T-cell (primary cell): ENCODE measurements around the gene STX8. TPM values are rescaled to one million over a fixed set of nuclear protein-coding genes. Genes with fewer than 3 reads are reported as not detected.
"Not testable (repeated sequence)": the region's sequence is repeated elsewhere in the genome, so short reads cannot be mapped to it uniquely, and the experiment has no call there.

Experiments used
- ATAC-seq, 4 experiments: fragments of 200-7000 bp in 3 of 4; fragments of 150-1000 bp in 1 of 4; cut with Tn5 transposase; replicated peaks in 1 of 4; 1 replicate in 3 of 4; 2 replicates in 1 of 4; pipeline ENCODE4 v1.10.0; 2021; ENCODE audit warnings: moderate library complexity in 3 of 4, mild to moderate bottlenecking in 2 of 4, moderate number of reproducible peaks in 1 of 4
- CTCF ChIA-PET, 2 donors: fragments of 300-600 bp; sonication (Branson Sonifier 250); formaldehyde crosslinking; loops; one replicate each; lab custom pipeline; 2022; ENCODE audit warnings: antibody characterized with exemption in 2 of 2; lab: Charles Lee
- POLR2A ChIA-PET, 2 donors: fragments of 300-600 bp; sonication (Branson Sonifier 250); formaldehyde crosslinking; loops; one replicate each; lab custom pipeline; 2022; ENCODE audit warnings: antibody characterized with exemption in 2 of 2; lab: Charles Lee
- DNase-seq, 35 experiments: peaks; one replicate each; pipeline versions ENCODE4 v3.0.0 to v3.0.0-alpha.2; 2013 to 2023
- H3K27ac ChIP-seq: one replicate; pipeline ENCODE4 v1.5.1; 2013; ENCODE audit warnings: low read length
- H3K27me3 ChIP-seq, 2 experiments: replicated peaks in 1 of 2; 1 replicate in 1 of 2; 2 replicates in 1 of 2; pipeline versions ENCODE4 v1.6.1 to v1.7.0; 2013; ENCODE audit warnings: low read length in 1 of 2, mixed read lengths in 1 of 2; ENCODE audit not compliant: control insufficient read depth in 2 of 2, insufficient read depth in 2 of 2; ENCODE audit errors: extremely low read depth in 1 of 2
- H3K36me3 ChIP-seq, 2 donors: 1 replicate in 1 of 2; 2 replicates in 1 of 2; pipeline versions ENCODE4 v1.6.1 to v1.7.0; 2013; ENCODE audit warnings: low read length in 1 of 2; ENCODE audit not compliant: control insufficient read depth in 2 of 2, insufficient read depth in 1 of 2; ENCODE audit errors: extremely low read depth in 1 of 2
- H3K4me1 ChIP-seq, 2 experiments: 1 replicate in 1 of 2; 2 replicates in 1 of 2; pipeline versions ENCODE4 v1.6.1 to v1.7.0; 2013; ENCODE audit warnings: low read length in 2 of 2, mixed read lengths in 1 of 2; ENCODE audit not compliant: insufficient read depth in 2 of 2, control insufficient read depth in 1 of 2; ENCODE audit errors: extremely low read depth in 1 of 2
- H3K4me3 ChIP-seq, 2 donors: 1 replicate in 1 of 2; 2 replicates in 1 of 2; pipeline versions ENCODE4 v1.5.1 to v1.7.0; 2013; ENCODE audit warnings: mild to moderate bottlenecking in 2 of 2, low read length in 1 of 2, moderate library complexity in 1 of 2; ENCODE audit not compliant: control insufficient read depth in 1 of 2; ENCODE audit errors: extremely low read depth in 1 of 2
- H3K9me3 ChIP-seq: 2 replicates; pipeline ENCODE4 v1.7.0; 2013
- H3K27ac Mint-ChIP-seq, 2 donors: one replicate each; pipeline ENCODE4 v1.8.0; 2020 to 2021; ENCODE audit warnings: mild to moderate bottlenecking in 2 of 2, mixed read lengths in 2 of 2
- H3K27me3 Mint-ChIP-seq, 2 donors: one replicate each; pipeline ENCODE4 v1.8.0; 2021 to 2022; ENCODE audit warnings: mixed read lengths in 2 of 2
- H3K36me3 Mint-ChIP-seq: one replicate; pipeline ENCODE4 v1.8.0; 2021; ENCODE audit warnings: mixed read lengths
- H3K4me1 Mint-ChIP-seq, 3 donors: one replicate each; pipeline ENCODE4 v1.8.0; 2020 to 2022; ENCODE audit warnings: mixed read lengths in 3 of 3, mild to moderate bottlenecking in 1 of 3
- H3K4me3 Mint-ChIP-seq, 3 donors: one replicate each; pipeline ENCODE4 v1.8.0; 2020 to 2022; ENCODE audit warnings: mild to moderate bottlenecking in 3 of 3, mixed read lengths in 3 of 3, moderate library complexity in 3 of 3
- H3K9me3 Mint-ChIP-seq, 3 donors: one replicate each; pipeline ENCODE4 v1.8.0; 2020 to 2022; ENCODE audit warnings: mixed read lengths in 3 of 3
- WGBS: methylation state at CpG from one replicate; pipeline ENCODE4 v1.1.5; 2013; ENCODE audit warnings: missing lambda C conversion rate; ENCODE audit not compliant: insufficient coverage; 5-methylcytosine and 5-hydroxymethylcytosine counted together
- total RNA-seq, 35 experiments: library from RNA in 6 of 35; stranded (reverse) in 6 of 35; fragments of 120-200 nt in 1 of 35; gene quantifications; one replicate each; pipeline versions ENCODE4 v1.2.1 to v1.2.4 and lab custom pipeline; 2013 to 2026

STX8 gene
- total RNA-seq, 5 donors from 2014 or later (not counting 1 experiment from before 2014, with no cell fraction given): 34.1 to 65.2 (median 57.8) TPM

- no peaks in the 10 kb centered on the region for H3K36me3 Mint-ChIP-seq
- ATAC-seq: no peak
- Histone ChIP-seq H3K27ac (no peak overlapping the region), H3K36me3 (no peaks in the 10 kb centered on the region), H3K4me3 (no peak overlapping the region), H3K27me3 (peaks cover 0 to 5% of the 10 kb centered on the region in 2 experiments), H3K4me1 (peaks cover 11 to 15% of the 10 kb centered on the region in 2 experiments), H3K9me3 (no peaks in the 10 kb centered on the region)
- peak overlapping the region in 1 of 2 donors; percentile 34 for H3K27ac Mint-ChIP-seq
- CTCF ChIA-PET: interaction anchor here (0.6 to 1.8 kb wide), 6 partner anchors 10 to 1081 kb away, joined by 3 to 5 read pairs (median 3); no protein-coding TSS in a partner anchor
- peaks cover 0 to 2% of the 10 kb centered on the region in 2 donors for H3K27me3 Mint-ChIP-seq
- no peak for DNase-seq
- 25% methylated on average over 4 of the region's 4 CpGs for WGBS
- POLR2A ChIA-PET: no interaction called here
- H3K9me3 Mint-ChIP-seq: no peaks in the 10 kb centered on the region
- H3K4me1 Mint-ChIP-seq: peaks cover 33 to 34% (median 34%) of the 10 kb centered on the region in 3 donors
- H3K4me3 Mint-ChIP-seq: peak overlapping the region; percentile 94 to 97 (median 95)
Observed at GRCh38 chr17:9577373-9577709, 1.7 kb upstream of the STX8 start.

- Histone ChIP-seq H3K27ac (peak within 1 kb of the TSS; percentile 53), H3K4me3 (peak within 1 kb of the TSS; percentile 87 to 93), H3K4me1 (peaks cover 11 to 15% of the 10 kb centered on the region in 2 experiments), H3K36me3 (no peaks in the 10 kb centered on the region), H3K27me3 (peaks cover 0 to 5% of the 10 kb centered on the region in 2 experiments), H3K9me3 (no peaks in the 10 kb centered on the region)
- H3K27me3 Mint-ChIP-seq: peaks cover 0 to 2% of the 10 kb centered on the region in 2 donors
- WGBS: 6% methylated on average over 26 of the region's 38 CpGs
- ChIA-PET POLR2A (no interaction called here), CTCF (interaction anchor here (0.5 to 1.8 kb wide), 6 partner anchors 10 to 1081 kb away, joined by 3 to 5 read pairs (median 4); no protein-coding TSS in a partner anchor)
- peaks cover 34% of the 10 kb centered on the region in 3 donors for H3K4me1 Mint-ChIP-seq
- peak; percentile 41 to 86 (median 67) for DNase-seq
- H3K4me3 Mint-ChIP-seq: peak within 1 kb of the TSS; percentile 94 to 97 (median 95)
- H3K36me3 Mint-ChIP-seq: no peaks in the 10 kb centered on the region
- ATAC-seq: peak; percentile 66 to 81 (median 76)
- H3K9me3 Mint-ChIP-seq: no peaks in the 10 kb centered on the region
- H3K27ac Mint-ChIP-seq: peak within 1 kb of the TSS; percentile 86 to 89
Observed at GRCh38 chr17:9576521-9577372, 1.1 kb upstream of the STX8 start, which contains the start of gene CFAP52. CFAP52 (plus strand) TSS chr17:9576642; CDS start chr17:9576696, 54 bp downstream.

- Mint-ChIP-seq H3K9me3 (no peaks in the 10 kb centered on the region), H3K27ac (no peak overlapping the region), H3K4me1 (peaks cover 36 to 38% (median 37%) of the 10 kb centered on the region in 3 donors), H3K36me3 (peaks cover 26% of the 10 kb centered on the region), H3K4me3 (no peak overlapping the region), H3K27me3 (no peaks in the 10 kb centered on the region)
- Histone ChIP-seq H3K27ac (no peak overlapping the region), H3K9me3 (no peaks in the 10 kb centered on the region), H3K36me3 (peaks cover 4 to 13% of the 10 kb centered on the region in 2 donors), H3K4me1 (peaks cover 4 to 12% of the 10 kb centered on the region in 2 experiments), H3K4me3 (no peak overlapping the region), H3K27me3 (no peaks in the 10 kb centered on the region)
- DNase-seq (no peak), ATAC-seq (no peak)
- POLR2A ChIA-PET: no interaction called here
- 100% methylated on average over 2 of the region's 10 CpGs for WGBS
- CTCF ChIA-PET: no interaction called here
Observed at GRCh38 chr17:9571201-9571600, 4.4 kb downstream of the STX8 start.

GRCh38 chr17:9568957-9569588, 6.5 kb downstream of the STX8 start:
- Histone ChIP-seq H3K4me1 (peaks cover 0 to 11% of the 10 kb centered on the region in 2 experiments), H3K27ac (no peak overlapping the region), H3K4me3 (no peak overlapping the region), H3K9me3 (no peaks in the 10 kb centered on the region), H3K36me3 (peaks cover 6 to 13% of the 10 kb centered on the region in 2 donors), H3K27me3 (no peaks in the 10 kb centered on the region)
- ATAC-seq (no peak), DNase-seq (no peak)
- Mint-ChIP-seq H3K4me1 (peaks cover 42 to 47% (median 47%) of the 10 kb centered on the region in 3 donors), H3K36me3 (peaks cover 38% of the 10 kb centered on the region), H3K4me3 (no peak overlapping the region), H3K27ac (no peak overlapping the region), H3K9me3 (no peaks in the 10 kb centered on the region), H3K27me3 (no peaks in the 10 kb centered on the region)
- WGBS: 95% methylated on average over 6 of the region's 11 CpGs
- ChIA-PET POLR2A (no interaction called here), CTCF (no interaction called here)

- Mint-ChIP-seq H3K4me3 (no peak overlapping the region), H3K4me1 (peaks cover 40 to 44% (median 43%) of the 10 kb centered on the region in 3 donors), H3K36me3 (peaks cover 45% of the 10 kb centered on the region), H3K27me3 (no peaks in the 10 kb centered on the region), H3K9me3 (no peaks in the 10 kb centered on the region), H3K27ac (peak overlapping the region in 1 of 2 donors; percentile 8)
- no peak for ATAC-seq
- ChIA-PET CTCF (interaction anchor here in 1 of 2 donors (1.1 kb wide), 1 partner anchor 10 kb away, joined by 3 read pairs; no protein-coding TSS in a partner anchor), POLR2A (no interaction called here)
- DNase-seq: no peak
- Histone ChIP-seq H3K36me3 (peaks cover 6 to 13% of the 10 kb centered on the region in 2 donors), H3K4me1 (peaks cover 0 to 11% of the 10 kb centered on the region in 2 experiments), H3K4me3 (no peak overlapping the region), H3K27me3 (no peaks in the 10 kb centered on the region), H3K9me3 (no peaks in the 10 kb centered on the region), H3K27ac (no peak overlapping the region)
Observed at GRCh38 chr17:9568004-9568403, 7.6 kb downstream of the STX8 start.

- H3K36me3 Mint-ChIP-seq: peaks cover 53% of the 10 kb centered on the region
- DNase-seq, H3K4me3 ChIP-seq, ATAC-seq, H3K27me3 Mint-ChIP-seq, H3K9me3 ChIP-seq, H3K27me3 ChIP-seq, H3K9me3 Mint-ChIP-seq, POLR2A ChIA-PET: not testable (repeated sequence)
- peak overlapping the region; percentile 41 for H3K27ac ChIP-seq
- peak overlapping the region in 1 of 3 donors; percentile 14 for H3K4me3 Mint-ChIP-seq
- H3K4me1 ChIP-seq: peaks cover 0 to 11% of the 10 kb centered on the region in 2 experiments
- H3K27ac Mint-ChIP-seq: peak overlapping the region; percentile 84 to 88
- CTCF ChIA-PET: interaction anchor here (0.8 to 1.1 kb wide), 2 partner anchors 10 to 11 kb away, joined by 3 to 4 read pairs; partner anchors contain the start of gene CFAP52 (in 1 of the 2)
- H3K36me3 ChIP-seq: peaks cover 6 to 13% of the 10 kb centered on the region in 2 donors
- 100% methylated on average over 1 of the region's 5 CpGs for WGBS
- peaks cover 42 to 49% (median 47%) of the 10 kb centered on the region in 3 donors for H3K4me1 Mint-ChIP-seq
Observed at GRCh38 chr17:9566739-9567138, 8.9 kb downstream of the STX8 start.
